Measurements from ENCODE around the gene ARHGEF40. TPM values are rescaled to one million over a fixed set of nuclear protein-coding genes. Genes with fewer than 3 reads are reported as not detected.

ARHGEF40 gene
- polyA plus RNA-seq, 1 experiment, result 40.7 TPM

DNA sequence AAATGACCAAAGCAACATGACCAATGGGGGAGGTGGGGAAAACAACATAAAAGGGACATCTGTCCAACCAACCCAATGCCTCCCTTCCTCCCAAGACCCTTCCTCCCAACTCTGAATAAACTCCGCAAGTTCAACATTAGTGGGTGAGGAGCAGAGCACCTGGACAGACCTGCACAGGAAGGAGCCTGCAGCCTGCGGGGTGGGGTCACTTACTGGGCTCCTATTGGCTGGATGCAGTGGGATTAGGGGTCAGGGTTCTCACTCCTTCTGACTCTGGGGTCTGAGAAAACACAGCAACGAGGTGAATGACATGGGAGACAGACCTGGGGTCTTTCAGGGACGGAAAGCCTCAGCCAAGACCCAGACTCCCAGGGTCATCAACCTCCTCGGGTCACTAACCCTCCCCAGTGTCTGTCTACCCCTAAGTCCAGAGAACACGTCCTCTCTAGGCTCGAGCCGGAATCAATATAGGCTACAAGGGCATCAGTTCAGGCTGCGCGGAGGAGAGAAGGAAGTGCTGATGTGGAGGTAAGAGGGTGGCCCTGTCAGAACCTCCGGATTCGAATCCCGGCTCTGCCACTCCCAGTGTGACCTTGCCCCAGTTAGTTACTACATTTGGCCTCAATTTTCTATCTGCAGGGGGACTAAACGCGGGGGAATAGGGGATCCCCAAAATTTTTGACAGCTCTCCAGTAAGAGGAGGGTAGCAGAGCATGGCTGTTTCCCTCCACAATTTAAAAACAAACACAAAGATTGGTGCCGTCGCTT is 46.1 kb upstream of the ARHGEF40 start:
- H3K27me3 ChIP-seq (ENCODE audit: control insufficient read depth, insufficient read depth, low read length), result peaks cover 76% of the 10 kb centered on the region
- CTCF ChIA-PET, result interaction anchor here (1.1 to 13.3 kb wide), 3 partner anchors 9 to 83 kb away, joined by 3 to 310 read pairs (median 11); no protein-coding TSS in a partner anchor
- peak overlapping the region; percentile 50; the same call in 1 of the 2 replicates for H3K4me3 ChIP-seq (ENCODE audit: low read depth, low read length)
- POLR2A ChIA-PET, result no interaction called here
- TF ChIP-seq, protein P1, sequence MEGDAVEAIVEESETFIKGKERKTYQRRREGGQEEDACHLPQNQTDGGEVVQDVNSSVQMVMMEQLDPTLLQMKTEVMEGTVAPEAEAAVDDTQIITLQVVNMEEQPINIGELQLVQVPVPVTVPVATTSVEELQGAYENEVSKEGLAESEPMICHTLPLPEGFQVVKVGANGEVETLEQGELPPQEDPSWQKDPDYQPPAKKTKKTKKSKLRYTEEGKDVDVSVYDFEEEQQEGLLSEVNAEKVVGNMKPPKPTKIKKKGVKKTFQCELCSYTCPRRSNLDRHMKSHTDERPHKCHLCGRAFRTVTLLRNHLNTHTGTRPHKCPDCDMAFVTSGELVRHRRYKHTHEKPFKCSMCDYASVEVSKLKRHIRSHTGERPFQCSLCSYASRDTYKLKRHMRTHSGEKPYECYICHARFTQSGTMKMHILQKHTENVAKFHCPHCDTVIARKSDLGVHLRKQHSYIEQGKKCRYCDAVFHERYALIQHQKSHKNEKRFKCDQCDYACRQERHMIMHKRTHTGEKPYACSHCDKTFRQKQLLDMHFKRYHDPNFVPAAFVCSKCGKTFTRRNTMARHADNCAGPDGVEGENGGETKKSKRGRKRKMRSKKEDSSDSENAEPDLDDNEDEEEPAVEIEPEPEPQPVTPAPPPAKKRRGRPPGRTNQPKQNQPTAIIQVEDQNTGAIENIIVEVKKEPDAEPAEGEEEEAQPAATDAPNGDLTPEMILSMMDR (IDR thresholded peaks at IDR 0.05; ENCODE audit: low read depth, low read length), result no peak
- H3K27ac ChIP-seq (ENCODE audit: low read depth, low read length), result no peak overlapping the region
- no peak for DNase-seq (ENCODE audit: low read depth, low spot score)
- no peaks in the 10 kb centered on the region; the same call in 1 of the 2 replicates for H3K9me3 ChIP-seq (ENCODE audit: control insufficient read depth, insufficient read depth, low read length)

DNA sequence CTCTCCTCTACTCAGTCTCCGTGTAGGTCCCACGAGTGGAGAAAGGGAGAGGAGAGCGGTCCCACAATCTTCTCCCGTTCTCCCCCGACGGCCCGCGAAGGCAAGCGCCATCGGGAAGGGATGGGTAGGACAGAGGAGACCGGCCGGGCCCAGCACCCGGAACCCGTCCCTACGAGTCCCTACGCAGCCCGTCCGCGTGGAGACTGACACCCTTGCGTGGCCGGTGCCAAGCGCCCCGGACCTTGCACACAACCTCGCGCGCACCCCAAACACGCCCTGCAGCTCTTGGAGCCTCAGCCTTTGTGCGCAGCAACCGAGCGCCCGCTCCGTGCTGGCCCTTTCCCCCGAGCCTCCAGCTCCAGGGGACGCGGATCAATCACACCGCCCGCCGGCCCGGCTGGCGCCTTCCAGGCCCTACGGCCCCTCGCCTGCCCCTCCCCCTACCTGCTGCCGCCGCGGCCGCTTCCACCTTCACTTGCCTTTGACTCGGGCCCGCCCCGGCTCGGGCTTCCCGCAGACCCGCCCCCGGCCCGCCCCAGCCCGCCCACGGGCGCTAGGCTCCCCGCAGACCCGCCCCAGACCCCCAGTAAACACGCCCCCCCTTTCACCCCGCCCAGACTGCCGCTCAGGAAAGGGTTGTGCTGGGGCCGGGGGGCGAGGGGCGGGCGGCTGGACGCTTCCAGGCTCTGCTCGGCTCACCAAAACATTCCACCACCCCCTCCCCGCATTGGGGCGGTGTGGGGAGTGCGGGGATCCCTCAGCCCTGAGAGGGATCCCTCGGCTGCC is 45.3 kb upstream of the ARHGEF40 start, which contains the start of gene NDRG2:
Gene NDRG2 (minus strand): TSS at position 477 of the 786 bp plus-strand sequence. CDS start 1,746 bp downstream, outside the sequence.
- POLR2A ChIA-PET, result no interaction called here
- no peak for DNase-seq (ENCODE audit: low read depth, low spot score)
- no peaks in the 10 kb centered on the region; the same call in 1 of the 2 replicates for H3K9me3 ChIP-seq (ENCODE audit: control insufficient read depth, insufficient read depth, low read length)
- H3K4me3 ChIP-seq (ENCODE audit: low read depth, low read length), result peak within 1 kb of the TSS; percentile 50
- no peak within 1 kb of the TSS for H3K27ac ChIP-seq (ENCODE audit: low read depth, low read length)
- H3K27me3 ChIP-seq (ENCODE audit: control insufficient read depth, insufficient read depth, low read length), result peaks cover 75% of the 10 kb centered on the region
- TF ChIP-seq, protein P1 (IDR thresholded peaks at IDR 0.05; ENCODE audit: low read depth, low read length), result no peak
- CTCF ChIA-PET, result interaction anchor here (2.7 kb wide), 1 partner anchor 10 kb away, joined by 11 read pairs; no protein-coding TSS in a partner anchor

DNA sequence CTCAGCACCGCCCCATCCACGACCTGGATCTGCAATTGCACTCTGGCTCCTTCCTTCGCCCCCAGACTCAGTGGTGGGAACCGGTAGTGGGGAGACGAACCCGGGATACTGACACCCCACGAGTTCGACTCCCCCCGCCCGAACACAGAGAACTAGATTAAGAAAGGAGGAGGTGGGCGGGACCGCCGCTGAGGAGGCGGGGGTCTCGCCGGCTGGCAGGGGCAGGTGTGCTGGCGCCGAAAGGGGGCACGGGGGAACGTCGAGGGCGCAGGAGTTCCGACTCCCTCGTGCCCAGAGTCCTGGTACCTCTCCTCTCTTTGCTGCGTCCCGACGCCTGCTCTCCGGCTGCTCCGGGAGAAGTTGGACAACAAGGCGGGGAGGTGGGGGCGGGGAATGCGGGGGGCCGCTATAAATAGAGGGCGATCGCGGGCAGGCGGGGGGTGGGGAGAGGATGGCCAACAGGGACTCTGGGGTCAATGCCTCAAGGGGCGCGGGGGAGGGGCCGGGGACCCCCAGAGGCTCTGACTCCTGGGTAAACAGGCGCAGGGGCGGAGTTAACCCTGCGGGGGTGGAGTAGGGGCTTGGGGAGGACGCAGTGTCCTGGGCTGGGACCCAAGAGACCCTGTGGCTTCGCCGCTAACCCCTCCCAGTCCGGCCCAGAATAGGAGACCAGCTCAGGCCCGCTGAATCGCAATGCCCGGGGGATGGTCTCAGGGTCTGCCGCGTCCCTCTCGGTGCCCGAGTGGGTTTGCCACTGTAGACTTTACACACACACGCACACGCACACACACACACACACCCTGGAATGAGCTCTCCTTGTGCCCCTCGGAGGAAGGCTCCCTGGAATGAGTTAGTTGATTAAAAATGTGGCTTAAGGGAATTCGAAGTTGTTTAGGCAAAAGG is 44.5 kb upstream of the ARHGEF40 start:
- no peak for DNase-seq (ENCODE audit: low read depth, low spot score)
- CTCF ChIA-PET, result interaction anchor here (1.1 to 1.6 kb wide), 4 partner anchors 11 to 55 kb away, joined by 4 to 7 read pairs (median 6); no protein-coding TSS in a partner anchor

DNA sequence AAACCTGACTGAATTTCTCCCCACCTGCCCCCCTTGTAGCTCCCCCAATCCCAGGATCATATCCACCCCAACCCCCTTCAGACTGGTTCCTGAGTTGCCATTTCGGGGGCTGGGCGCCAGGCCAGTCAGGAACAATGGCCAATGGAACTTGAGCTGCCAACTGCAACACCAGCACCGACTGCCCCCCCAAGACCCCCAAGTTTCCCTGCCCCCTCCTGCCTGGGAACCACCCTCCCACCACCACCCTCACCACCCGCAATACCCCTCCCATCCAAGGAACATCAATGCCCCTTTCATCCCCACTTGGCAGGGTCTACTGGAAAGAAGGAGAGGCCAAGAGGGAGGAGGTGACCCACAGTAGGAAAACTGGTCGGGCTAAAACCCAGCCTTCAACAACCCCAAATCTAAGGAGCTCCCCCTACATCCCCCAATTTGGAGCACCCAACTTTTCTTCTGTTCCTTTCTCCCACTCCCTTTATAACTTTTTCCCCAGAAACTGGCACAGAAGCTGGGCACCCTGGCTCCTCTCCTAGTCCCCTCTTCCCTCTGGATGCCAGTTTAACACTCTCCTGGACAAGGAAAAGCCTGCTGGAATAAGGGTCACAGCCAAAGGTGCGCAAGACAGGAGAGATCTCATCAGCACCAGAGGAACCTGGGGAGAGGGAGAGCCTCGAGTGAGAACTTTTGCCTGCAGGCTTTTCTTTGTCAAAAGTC is 43.7 kb upstream of the ARHGEF40 start:
- ChIA-PET POLR2A (interaction anchor here (0.6 kb wide), 1 partner anchor 52 kb away, joined by 4 read pairs; no protein-coding TSS in a partner anchor), CTCF (interaction anchor here (1.1 to 1.6 kb wide), 4 partner anchors 12 to 55 kb away, joined by 4 to 7 read pairs (median 6); no protein-coding TSS in a partner anchor)
- H3K27me3 ChIP-seq (ENCODE audit: control insufficient read depth, insufficient read depth, low read length), result peaks cover 69% of the 10 kb centered on the region
- H3K9me3 ChIP-seq (ENCODE audit: control insufficient read depth, insufficient read depth, low read length), result no peaks in the 10 kb centered on the region; the same call in 1 of the 2 replicates
- TF ChIP-seq, protein P1 (IDR thresholded peaks at IDR 0.05; ENCODE audit: low read depth, low read length), result no peak
- DNase-seq (ENCODE audit: low read depth, low spot score), result no peak
- no peak overlapping the region for H3K27ac ChIP-seq (ENCODE audit: low read depth, low read length)
- H3K4me3 ChIP-seq (ENCODE audit: low read depth, low read length), result no peak overlapping the region

More for the DNA sequence above, 44.5 kb upstream of the ARHGEF40 start:
- peak overlapping the region; percentile 44 for H3K4me3 ChIP-seq (ENCODE audit: low read depth, low read length)
- no peak overlapping the region for H3K27ac ChIP-seq (ENCODE audit: low read depth, low read length)
- TF ChIP-seq, protein P1 (IDR thresholded peaks at IDR 0.05; ENCODE audit: low read depth, low read length), result no peak
- POLR2A ChIA-PET, result interaction anchor here (0.6 kb wide), 1 partner anchor 51 kb away, joined by 4 read pairs; no protein-coding TSS in a partner anchor
- no peaks in the 10 kb centered on the region; the same call in 1 of the 2 replicates for H3K9me3 ChIP-seq (ENCODE audit: control insufficient read depth, insufficient read depth, low read length)
- H3K27me3 ChIP-seq (ENCODE audit: control insufficient read depth, insufficient read depth, low read length), result peaks cover 72% of the 10 kb centered on the region

Data from AG04450 (cell line).